NCI-H774 (cell line): ENCODE results near the gene ITPKC.
"Not testable (repeated sequence)": the region's sequence is repeated elsewhere in the genome, so short reads cannot be mapped to it uniquely, and the experiment has no call there.

Experiments
- DNase-seq: peaks from one replicate; lab custom pipeline; 2025; lab: John Stamatoyannopoulos, UW

Gene ITPKC

GRCh38 chr19:40741527-40742390 lies 24.8 kb downstream of the ITPKC start:
- DNase-seq, result no peak

- no peak for DNase-seq
Measured at GRCh38 chr19:40742477-40742876, 25.6 kb downstream of the ITPKC start.

DNA sequence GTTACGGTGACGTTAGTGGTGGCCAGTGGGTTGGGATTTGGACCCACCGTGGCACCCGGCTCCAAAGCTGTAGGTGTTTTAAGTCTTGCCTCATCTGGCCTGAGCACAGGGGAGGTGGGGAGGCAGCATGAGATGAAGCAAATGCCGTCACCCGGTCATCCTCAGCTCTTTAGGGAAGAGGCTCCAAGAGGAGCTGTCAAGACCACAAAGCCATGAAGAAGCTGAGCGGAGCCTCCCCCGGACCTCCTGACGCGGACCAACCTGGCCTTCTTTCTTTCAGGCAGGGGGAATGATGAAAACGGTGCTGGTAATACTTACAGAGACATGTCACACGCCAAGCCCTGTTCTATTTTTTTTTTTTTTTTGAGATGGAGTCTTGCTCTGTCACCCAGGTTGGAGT lies 26.0 kb downstream of the ITPKC start:
- no peak for DNase-seq

DNA sequence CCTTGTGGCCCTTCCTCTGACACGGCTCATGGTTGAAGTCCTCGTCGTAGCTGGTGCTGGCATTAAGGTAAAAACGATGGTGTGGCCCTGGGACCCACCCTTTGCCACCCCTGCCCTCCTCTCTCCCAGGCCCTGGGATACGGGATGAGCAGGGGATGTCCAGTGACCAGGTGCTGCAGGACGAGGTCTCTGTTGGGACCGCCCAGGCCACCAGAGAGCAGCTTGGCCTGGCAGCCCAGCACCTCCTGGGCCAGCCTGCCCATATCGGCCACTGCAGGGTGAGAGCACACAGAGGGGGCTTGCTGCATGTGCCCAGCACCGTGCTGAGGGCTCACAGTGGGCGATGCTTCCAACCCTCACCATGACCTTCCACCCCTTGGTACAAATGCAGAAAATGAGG lies 27.0 kb downstream of the ITPKC start:
- DNase-seq, result no peak

GRCh38 chr19:40744554-40745401 lies 27.9 kb downstream of the ITPKC start:
- DNase-seq, result no peak

DNA sequence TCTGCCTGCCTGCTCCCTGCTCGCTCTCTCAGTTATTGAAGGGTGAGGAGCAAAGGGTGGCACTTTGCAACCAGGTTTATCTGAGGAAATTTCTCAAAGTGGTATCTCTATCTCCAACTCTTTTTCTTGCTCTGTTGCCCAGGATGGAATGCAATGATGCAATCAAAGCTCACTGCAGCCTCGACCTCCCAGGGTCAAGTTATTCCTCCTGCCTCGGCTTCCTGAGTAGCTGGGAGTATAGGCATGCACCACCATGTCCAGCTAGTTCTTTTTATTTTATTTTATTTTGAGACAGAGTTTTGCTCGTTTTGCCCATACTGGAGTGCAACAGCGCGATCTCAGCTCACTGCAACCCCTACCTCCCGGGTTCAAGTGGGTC lies 28.5 kb downstream of the ITPKC start:
- no peak for DNase-seq

- no peak for DNase-seq
Measured at GRCh38 chr19:40747536-40747935, 30.6 kb downstream of the ITPKC start.

DNA sequence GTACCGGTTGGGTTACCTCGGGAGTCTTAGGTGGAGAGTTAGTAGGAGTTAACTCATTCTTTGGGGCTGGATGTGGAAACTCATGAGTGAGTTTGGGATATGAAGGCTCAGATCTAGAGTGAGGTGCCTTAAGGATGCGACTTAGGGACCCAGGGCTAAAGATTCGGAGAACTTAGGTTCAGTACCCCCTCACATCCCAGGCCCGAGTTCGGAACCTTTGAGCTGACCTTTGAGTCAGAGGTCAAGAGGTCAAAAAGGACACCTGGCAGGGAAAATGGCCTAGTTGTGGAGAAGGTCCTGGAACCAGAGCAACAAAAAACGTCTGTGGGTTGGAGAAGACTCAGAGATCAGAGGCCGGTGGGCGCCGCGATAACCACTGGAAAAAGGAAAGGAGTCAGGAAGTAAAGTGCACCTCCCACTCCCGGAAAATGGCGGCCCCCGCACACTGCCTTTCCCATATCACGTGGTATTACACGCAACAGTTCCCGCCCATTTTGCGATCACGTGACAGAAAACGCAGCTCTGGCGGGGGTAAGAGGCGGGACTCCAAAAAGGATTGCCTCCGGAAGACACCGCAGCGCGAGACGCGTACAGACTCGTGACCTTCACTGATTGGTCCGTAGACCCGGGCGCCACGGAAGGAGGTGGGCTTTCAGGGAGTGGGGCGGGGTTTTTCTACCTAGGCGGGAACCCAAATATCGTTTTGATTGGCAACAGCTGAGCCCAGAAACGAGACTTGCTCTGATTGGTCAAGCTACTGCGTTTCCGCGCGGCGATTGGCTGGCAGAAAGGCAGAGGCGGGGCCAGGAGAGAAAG lies 33.4 kb downstream of the ITPKC start, which contains the start of gene ACTMAP:
TSS of gene ACTMAP (minus strand) at position 420 of the 816 bp plus-strand sequence. CDS start 674 bp downstream, outside the sequence.
- DNase-seq, result peak; percentile 99

- peak; percentile 96 for DNase-seq
Measured at GRCh38 chr19:40750874-40751537, 34.1 kb downstream of the ITPKC start, which contains the start of gene SNRPA. Gene SNRPA, plus strand, starts transcription at chr19:40751203. Its CDS starts 206 bp downstream, at chr19:40751409.

DNA sequence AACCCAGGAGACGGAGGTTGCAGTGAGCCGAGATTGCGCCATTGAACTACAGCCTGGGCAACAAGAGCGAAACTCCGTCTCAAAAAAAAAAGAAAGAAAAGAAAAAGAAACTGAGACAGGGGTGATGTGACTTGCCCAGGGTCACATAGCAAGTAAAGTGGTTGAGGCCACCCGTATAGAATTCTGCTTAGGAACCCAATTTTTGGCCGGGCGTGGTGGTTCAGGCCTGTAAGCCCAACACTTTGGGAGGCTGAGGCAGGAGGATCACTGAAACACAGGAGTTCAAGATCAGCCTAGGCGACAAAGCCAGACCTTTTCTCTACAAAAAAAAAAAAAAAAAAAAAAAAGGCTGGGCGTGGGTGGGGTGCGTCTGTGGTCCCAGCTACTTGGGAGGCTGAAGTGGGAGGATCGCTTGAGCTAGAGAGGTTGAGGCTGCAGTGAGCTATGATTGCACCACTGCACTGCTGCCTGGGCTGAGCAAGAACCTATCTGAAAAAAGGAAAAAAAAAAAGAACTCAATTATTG lies 35.4 kb downstream of the ITPKC start:
- no peak for DNase-seq

DNA sequence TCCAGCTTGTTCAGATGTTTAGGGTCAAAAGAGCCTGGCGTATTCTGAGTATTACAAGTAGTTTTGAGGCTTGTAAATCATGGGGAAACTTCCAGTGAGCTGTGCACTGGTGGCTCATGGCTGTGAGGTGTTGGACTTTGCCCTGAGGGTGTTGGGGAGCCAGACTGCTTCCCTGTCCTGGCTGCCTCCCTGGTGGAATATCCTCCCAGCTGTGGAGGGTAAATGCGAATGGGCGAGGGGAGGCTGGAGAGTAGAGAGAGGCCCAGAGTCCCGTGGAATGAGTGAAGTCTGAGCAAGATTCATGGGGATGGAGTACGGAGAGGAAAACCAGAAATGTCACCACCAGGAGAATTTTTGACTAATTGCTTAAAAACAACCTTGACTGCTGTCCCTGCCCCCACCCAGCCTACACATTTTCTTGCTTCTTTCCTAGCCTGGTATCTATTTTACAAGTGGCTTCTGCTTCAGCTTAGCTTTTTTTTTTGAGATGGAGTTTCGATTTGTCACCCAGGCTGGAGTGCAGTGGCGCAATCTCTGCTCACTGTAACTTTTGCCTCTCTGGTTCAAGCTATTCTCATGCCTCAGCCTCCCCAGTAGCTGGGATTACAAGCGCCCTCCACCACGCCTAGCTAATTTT lies 37.8 kb downstream of the ITPKC start:
- no peak for DNase-seq

- DNase-seq, result no peak
Measured at GRCh38 chr19:40755248-40755624, 38.3 kb downstream of the ITPKC start.

DNA sequence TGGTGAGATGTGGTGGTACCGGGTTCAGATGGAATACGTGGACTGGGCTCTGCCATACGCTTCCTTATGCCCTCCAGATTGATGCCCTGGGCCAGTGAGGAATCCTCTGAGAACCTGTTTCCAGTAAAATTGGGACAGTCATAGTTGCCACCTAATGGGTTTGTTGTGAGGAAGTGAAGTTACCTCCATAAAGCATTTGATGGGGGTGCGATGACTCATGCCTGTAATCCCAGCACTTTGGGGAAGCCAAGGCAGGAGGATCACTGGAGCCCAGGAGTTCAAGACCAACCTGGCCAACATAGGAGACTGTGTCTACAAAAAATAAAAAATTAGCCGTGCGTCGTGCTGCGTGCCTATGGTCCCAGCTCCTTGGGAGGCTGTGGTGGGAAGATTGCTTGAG lies 38.9 kb downstream of the ITPKC start:
- DNase-seq, result no peak

- no peak for DNase-seq
Measured at GRCh38 chr19:40756502-40757110, 39.7 kb downstream of the ITPKC start.

GRCh38 chr19:40758491-40758890 lies 41.6 kb downstream of the ITPKC start:
- DNase-seq, result no peak

DNA sequence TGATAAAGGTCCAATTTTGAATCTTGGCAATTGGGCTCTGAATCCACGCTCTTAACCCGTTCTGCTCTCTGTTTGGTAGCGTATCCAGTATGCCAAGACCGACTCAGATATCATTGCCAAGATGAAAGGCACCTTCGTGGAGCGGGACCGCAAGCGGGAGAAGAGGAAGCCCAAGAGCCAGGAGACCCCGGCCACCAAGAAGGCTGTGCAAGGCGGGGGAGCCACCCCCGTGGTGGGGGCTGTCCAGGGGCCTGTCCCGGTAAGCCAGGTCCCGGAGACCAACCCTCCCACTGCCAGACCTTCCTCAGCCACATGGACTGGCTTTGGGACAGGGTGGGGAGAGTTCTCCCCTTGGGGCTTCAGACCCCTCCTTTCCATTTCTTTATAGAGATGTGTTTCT lies 42.4 kb downstream of the ITPKC start:
- no peak for DNase-seq

- DNase-seq, result no peak
Measured at GRCh38 chr19:40762754-40763470, 46.0 kb downstream of the ITPKC start.

DNA sequence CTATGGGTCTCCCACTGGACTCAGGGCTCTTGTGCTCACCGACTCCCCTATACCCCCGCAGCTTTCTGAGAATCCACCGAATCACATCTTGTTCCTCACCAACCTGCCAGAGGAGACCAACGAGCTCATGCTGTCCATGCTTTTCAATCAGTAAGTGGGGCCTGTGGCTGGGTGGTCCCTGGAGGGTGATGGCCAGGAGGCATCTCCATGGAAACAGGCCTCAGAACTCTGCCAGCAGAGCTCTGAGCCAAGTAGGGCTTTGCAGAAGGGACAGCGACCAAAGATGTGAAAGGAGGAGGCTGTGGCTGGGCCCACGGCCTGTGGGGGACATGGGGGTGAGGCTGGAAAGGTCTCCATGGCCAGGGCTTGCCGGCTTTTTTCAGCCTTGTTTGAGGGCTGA lies 46.6 kb downstream of the ITPKC start:
- DNase-seq, result no peak

- DNase-seq, result no peak
Measured at GRCh38 chr19:40763963-40764362, 47.1 kb downstream of the ITPKC start.

GRCh38 chr19:40766385-40766784 lies 49.5 kb downstream of the ITPKC start:
- DNase-seq, result not testable (repeated sequence)
